ENCODE measurements around the gene KCNG4.
A peak's percentile ranks its signal among the peaks of the same experiment; 100 is the strongest.

DNA sequence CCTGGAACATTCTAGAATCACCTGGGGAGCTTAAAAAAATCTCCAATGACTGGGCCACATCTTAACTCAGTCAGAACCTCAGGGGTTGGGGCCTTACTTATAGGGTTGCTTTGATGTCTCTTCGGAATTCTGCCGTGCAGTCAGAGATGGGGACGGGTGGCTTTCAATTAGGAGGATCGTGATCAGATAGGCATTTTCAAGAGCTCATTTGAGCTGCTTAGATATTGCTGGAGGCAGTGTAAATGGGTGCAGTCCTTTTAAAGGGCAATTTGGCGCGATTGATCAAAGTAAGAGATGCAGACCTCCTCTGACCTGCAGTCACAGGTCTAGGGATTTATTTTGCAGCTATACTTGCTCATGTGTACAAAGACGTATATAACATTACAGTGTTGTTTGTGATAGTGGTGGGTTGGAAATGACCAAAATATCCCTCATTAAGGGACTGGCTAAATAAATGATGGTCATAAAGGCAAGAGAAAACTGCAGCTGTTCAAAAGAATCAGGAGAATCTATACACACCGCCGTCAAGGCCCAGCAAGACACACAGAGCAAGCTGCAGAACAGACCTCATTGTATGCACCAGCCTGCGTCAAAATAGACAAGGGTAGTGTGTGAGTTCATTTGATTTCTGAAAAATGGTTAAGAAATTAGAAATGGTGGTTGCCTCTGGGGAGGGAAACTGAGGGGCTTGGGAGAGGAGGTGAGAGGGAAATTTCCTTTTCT, 6.3 kb upstream of the KCNG4 start:
- TF ChIP-seq GATA2 (IDR thresholded peaks at IDR 0.05; ENCODE audit: low read depth, low read length) = peak; percentile 60; the same call in 1 of the 2 replicates
- no peak for TF ChIP-seq GATA3 (IDR thresholded peaks at IDR 0.05; ENCODE audit: low read depth, low read length)

All from SH-SY5Y (cell line).